Retinal pigment epithelial cell (primary cell): ENCODE results near the gene RFX1.

Source experiments
- DNase-seq: peaks from one replicate; pipeline ENCODE4 v3.0.0-alpha.2; 2010; ENCODE audit warnings: low read depth
- H3K4me3 ChIP-seq: 2 replicates; pipeline ENCODE4 v1.5.1; 2011; ENCODE audit warnings: mild to moderate bottlenecking, low read length, control low read depth, moderate library complexity
- CTCF ChIP-seq: conservative IDR thresholded peaks from 2 replicates; pipeline ENCODE4 v1.5.1; 2011; ENCODE audit warnings: low read depth, low read length, control low read depth, inconsistent platforms

RFX1 gene

GRCh38 chr19:14006766-14007562 lies 844 bp upstream of the RFX1 start:
- no peak for DNase-seq

GRCh38 chr19:14005349-14006084 lies 603 bp downstream of the RFX1 start:
- H3K4me3 ChIP-seq: peak overlapping the region; percentile 66
- peak; percentile 48 for DNase-seq
- TF ChIP-seq CTCF: no peak

More at GRCh38 chr19:14006766-14007562, 844 bp upstream of the RFX1 start:
- H3K4me3 ChIP-seq: peak overlapping the region; percentile 66
- TF ChIP-seq CTCF: no peak

- no peak for DNase-seq
- TF ChIP-seq CTCF: no peak
- no peak overlapping the region for H3K4me3 ChIP-seq
Measured at GRCh38 chr19:14004619-14005348, 1.3 kb downstream of the RFX1 start.

GRCh38 chr19:14003251-14004055 lies 2.7 kb downstream of the RFX1 start:
- TF ChIP-seq CTCF: no peak
- no peak for DNase-seq
- H3K4me3 ChIP-seq: no peak overlapping the region

- H3K4me3 ChIP-seq: no peak overlapping the region
- no peak for DNase-seq
- no peak for TF ChIP-seq CTCF
Measured at GRCh38 chr19:14002571-14003250, 3.4 kb downstream of the RFX1 start.
